H9 (cell line): ENCODE results near the gene UNC13D. TPM values are rescaled to one million over a fixed set of nuclear protein-coding genes. Genes with fewer than 3 reads are reported as not detected.

Experiments used
- DNase-seq: peaks from one replicate; pipeline ENCODE4 v3.0.0-alpha.2; 2017
- H2AFZ ChIP-seq: one replicate; pipeline ENCODE4 v1.6.1; 2013; ENCODE audit warnings: mild to moderate bottlenecking, low read length, control low read depth, moderate library complexity
- H2AK5ac ChIP-seq: 2 replicates; pipeline ENCODE4 v1.6.1; 2013; ENCODE audit warnings: low read length, control low read depth, mixed read lengths; ENCODE audit not compliant: insufficient read length
- H2BK120ac ChIP-seq: one replicate; pipeline ENCODE4 v1.6.1; 2013; ENCODE audit warnings: low read depth, mild to moderate bottlenecking, low read length, control low read depth, inconsistent platforms; ENCODE audit not compliant: poor library complexity, severe bottlenecking
- H2BK12ac ChIP-seq: 2 replicates; pipeline ENCODE4 v1.6.1; 2013; ENCODE audit warnings: low read length, control low read depth, mixed read lengths, low read depth; ENCODE audit not compliant: insufficient read length
- H2BK15ac ChIP-seq: 2 replicates; pipeline ENCODE4 v1.6.1; 2013; ENCODE audit warnings: low read depth, low read length, control low read depth
- H2BK20ac ChIP-seq: one replicate; pipeline ENCODE4 v1.6.1; 2013; ENCODE audit warnings: low read depth, mild to moderate bottlenecking, low read length, control low read depth, inconsistent platforms; ENCODE audit not compliant: poor library complexity, severe bottlenecking
- H2BK5ac ChIP-seq: 2 replicates; pipeline ENCODE4 v1.6.1; 2013; ENCODE audit warnings: low read length, control low read depth, mixed read lengths; ENCODE audit not compliant: insufficient read length
- H3K14ac ChIP-seq: 2 replicates; pipeline ENCODE4 v1.6.1; 2013; ENCODE audit warnings: low read length, control low read depth; ENCODE audit not compliant: insufficient read depth
- H3K18ac ChIP-seq: 2 replicates; pipeline ENCODE4 v1.6.1; 2013; ENCODE audit warnings: low read depth, mild to moderate bottlenecking, mixed read lengths, low read length, control low read depth; ENCODE audit not compliant: insufficient read length
- H3K23ac ChIP-seq: 2 replicates; pipeline ENCODE4 v1.6.1; 2013; ENCODE audit warnings: low read length, control low read depth, mixed read lengths, low read depth; ENCODE audit not compliant: insufficient read length
- H3K23me2 ChIP-seq: 2 replicates; pipeline ENCODE4 v1.6.1; 2013; ENCODE audit warnings: low read depth, mild to moderate bottlenecking, mixed read lengths, low read length, control low read depth; ENCODE audit not compliant: insufficient read length, poor library complexity, severe bottlenecking
- H3K27ac ChIP-seq: 2 replicates; pipeline ENCODE4 v1.5.1; 2013; ENCODE audit warnings: low read length, control low read depth, mixed read lengths, low read depth; ENCODE audit not compliant: insufficient read length
- H3K27me3 ChIP-seq: 2 replicates; pipeline ENCODE4 v1.6.1; 2013; ENCODE audit warnings: low read length, control low read depth, inconsistent platforms; ENCODE audit not compliant: insufficient read depth
- H3K4ac ChIP-seq: 2 replicates; pipeline ENCODE4 v1.6.1; 2013; ENCODE audit warnings: low read depth, mild to moderate bottlenecking, control low read depth, inconsistent platforms, low read length, moderate library complexity
- H3K4me1 ChIP-seq: 2 replicates; pipeline ENCODE4 v1.6.1; 2013; ENCODE audit warnings: low read length, control low read depth, inconsistent platforms; ENCODE audit not compliant: insufficient read depth
- H3K4me2 ChIP-seq: 2 replicates; pipeline ENCODE4 v1.6.1; 2013; ENCODE audit warnings: low read length, control low read depth, mixed read lengths; ENCODE audit not compliant: insufficient read length, insufficient read depth
- H3K56ac ChIP-seq: 2 replicates; pipeline ENCODE4 v1.6.1; 2013; ENCODE audit warnings: low read depth, mild to moderate bottlenecking, mixed read lengths, low read length, control low read depth; ENCODE audit not compliant: insufficient read length
- H3K79me1 ChIP-seq: 2 replicates; pipeline ENCODE4 v1.6.1; 2013; ENCODE audit warnings: low read depth, mild to moderate bottlenecking, moderate library complexity, low read length, control low read depth, inconsistent platforms; ENCODE audit not compliant: insufficient read depth, poor library complexity, severe bottlenecking
- H3K79me2 ChIP-seq: 2 replicates; pipeline ENCODE4 v1.6.1; 2013; ENCODE audit warnings: low read length, control low read depth, inconsistent platforms; ENCODE audit not compliant: insufficient read depth
- H3K9ac ChIP-seq: 2 replicates; pipeline ENCODE4 v1.6.1; 2013; ENCODE audit warnings: low read length, control low read depth, mixed read lengths; ENCODE audit not compliant: insufficient read length; ENCODE audit errors: extremely low read depth
- H3K9me3 ChIP-seq: one replicate; pipeline ENCODE4 v1.6.1; 2013; ENCODE audit warnings: low read depth, low read length, inconsistent platforms; ENCODE audit not compliant: control insufficient read depth
- H3T11ph ChIP-seq: one replicate; pipeline ENCODE4 v1.6.1; 2013; ENCODE audit warnings: mild to moderate bottlenecking, low read length, control low read depth, inconsistent platforms
- H4K20me1 ChIP-seq: one replicate; pipeline ENCODE4 v1.6.1; 2013; ENCODE audit not compliant: control insufficient read depth, insufficient read length, insufficient read depth
- H4K5ac ChIP-seq: 2 replicates; pipeline ENCODE4 v1.6.1; 2013; ENCODE audit warnings: low read depth, mild to moderate bottlenecking, mixed read lengths, low read length, control low read depth; ENCODE audit not compliant: insufficient read length
- H4K8ac ChIP-seq: replicated peaks from 2 replicates; pipeline ENCODE4 v1.6.1; 2013; ENCODE audit warnings: low read length, control low read depth, mixed read lengths, low read depth; ENCODE audit not compliant: insufficient read length
- H4K91ac ChIP-seq: 2 replicates; pipeline ENCODE4 v1.6.1; 2013; ENCODE audit warnings: low read depth, mild to moderate bottlenecking, moderate library complexity, mixed read lengths, low read length, control low read depth; ENCODE audit not compliant: insufficient read length
- H3K27ac Mint-ChIP-seq, 3 experiments: 2 replicates in 2 of 3; 3 replicates in 1 of 3; pipeline ENCODE4 v1.8.0; 2020 to 2021; ENCODE audit warnings: mixed read lengths in 3 of 3, mild to moderate bottlenecking in 1 of 3, moderate library complexity in 1 of 3
- H3K27me3 Mint-ChIP-seq: 2 replicates; pipeline ENCODE4 v1.8.0; 2021; ENCODE audit warnings: low read depth, mild to moderate bottlenecking, moderate library complexity, mixed read lengths
- H3K36me3 Mint-ChIP-seq, 3 experiments: 2 replicates in 2 of 3; 3 replicates in 1 of 3; pipeline ENCODE4 v1.8.0; 2020 to 2021; ENCODE audit warnings: low read depth in 3 of 3, mixed read lengths in 3 of 3; ENCODE audit not compliant: insufficient read depth in 1 of 3
- H3K4me1 Mint-ChIP-seq, 2 experiments: 2 replicates each; pipeline ENCODE4 v1.8.0; 2020; ENCODE audit warnings: mixed read lengths in 2 of 2
- H3K4me3 Mint-ChIP-seq, 2 experiments: 2 replicates in 1 of 2; 3 replicates in 1 of 2; pipeline ENCODE4 v1.8.0; 2020 to 2021; ENCODE audit warnings: mild to moderate bottlenecking in 2 of 2, mixed read lengths in 2 of 2, moderate library complexity in 1 of 2
- H3K9me3 Mint-ChIP-seq, 2 experiments: 2 replicates in 1 of 2; 3 replicates in 1 of 2; pipeline ENCODE4 v1.8.0; 2020; ENCODE audit warnings: mild to moderate bottlenecking in 2 of 2, mixed read lengths in 2 of 2, moderate library complexity in 1 of 2
- WGBS: extraction: QIAGEN DNeasy Blood & Tissue Kit; methylation state at CpG from one replicate; pipeline ENCODE4 v1.1.7; 2013; ENCODE audit warnings: missing lambda C conversion rate, low lambda C conversion rate, mixed read lengths; ENCODE audit not compliant: insufficient read length; ENCODE audit errors: extremely low coverage; 5-methylcytosine and 5-hydroxymethylcytosine counted together
- total RNA-seq: library from RNA; stranded (reverse); gene quantifications from 2 replicates; pipeline ENCODE4 v1.2.1, GENCODE V29; 2021
- TF ChIP-seq, protein P1 (sequence below): fragments of 200-600 bp; sonication (generic); conservative IDR thresholded peaks from 3 replicates; pipeline ENCODE4 v1.8.0; 2021; ENCODE audit warnings: antibody characterized with exemption, mild to moderate bottlenecking

The UNC13D gene
- total RNA-seq, 1 experiment from 2014 or later, result 6.3 TPM

DNA sequence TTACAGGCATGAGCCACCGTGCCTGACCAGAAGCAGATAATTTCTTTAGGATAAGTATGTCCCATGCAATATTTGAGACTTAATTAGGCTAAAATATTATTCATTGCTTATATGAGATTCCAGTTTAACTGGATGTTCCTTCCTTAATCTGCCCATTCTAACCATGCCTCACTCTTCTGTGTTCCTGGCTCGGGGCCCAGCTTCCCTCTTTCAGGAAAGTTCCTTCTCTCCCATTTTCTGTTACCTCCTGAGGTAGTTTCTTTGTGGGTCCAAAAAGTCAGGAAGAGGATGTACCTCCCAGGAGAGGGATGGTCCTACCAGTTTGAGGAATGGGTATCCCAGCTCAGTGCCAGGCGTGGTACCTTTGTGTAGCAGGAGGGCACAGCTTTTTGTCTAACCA is 36.3 kb downstream of the UNC13D start:
- Histone ChIP-seq H3K27me3 (no peaks in the 10 kb centered on the region), H3K23me2 (no peaks in the 10 kb centered on the region), H3T11ph (no peak overlapping the region), H3K4ac (no peak overlapping the region), H2BK15ac (no peak overlapping the region), H3K4me1 (no peaks in the 10 kb centered on the region), H3K14ac (no peak overlapping the region), H3K23ac (no peak overlapping the region), H2BK20ac (no peak overlapping the region), H3K9ac (no peak overlapping the region), H2BK12ac (no peak overlapping the region), H2AK5ac (no peak overlapping the region), H2BK120ac (no peak overlapping the region), H3K18ac (no peak overlapping the region), H3K4me2 (no peak overlapping the region), H4K8ac (no peak overlapping the region), H3K56ac (no peak overlapping the region), H3K9me3 (no peaks in the 10 kb centered on the region), H2AFZ (no peak overlapping the region), H4K91ac (no peak overlapping the region), H4K5ac (no peak overlapping the region), H3K79me2 (peaks cover 3% of the 10 kb centered on the region; the same call in 1 of the 2 replicates), H2BK5ac (no peak overlapping the region), H3K79me1 (no peaks in the 10 kb centered on the region), H4K20me1 (no peaks in the 10 kb centered on the region), H3K27ac (no peak overlapping the region)
- DNase-seq, result no peak
- H3K9me3 Mint-ChIP-seq, result no peaks in the 10 kb centered on the region
- TF ChIP-seq, protein P1, sequence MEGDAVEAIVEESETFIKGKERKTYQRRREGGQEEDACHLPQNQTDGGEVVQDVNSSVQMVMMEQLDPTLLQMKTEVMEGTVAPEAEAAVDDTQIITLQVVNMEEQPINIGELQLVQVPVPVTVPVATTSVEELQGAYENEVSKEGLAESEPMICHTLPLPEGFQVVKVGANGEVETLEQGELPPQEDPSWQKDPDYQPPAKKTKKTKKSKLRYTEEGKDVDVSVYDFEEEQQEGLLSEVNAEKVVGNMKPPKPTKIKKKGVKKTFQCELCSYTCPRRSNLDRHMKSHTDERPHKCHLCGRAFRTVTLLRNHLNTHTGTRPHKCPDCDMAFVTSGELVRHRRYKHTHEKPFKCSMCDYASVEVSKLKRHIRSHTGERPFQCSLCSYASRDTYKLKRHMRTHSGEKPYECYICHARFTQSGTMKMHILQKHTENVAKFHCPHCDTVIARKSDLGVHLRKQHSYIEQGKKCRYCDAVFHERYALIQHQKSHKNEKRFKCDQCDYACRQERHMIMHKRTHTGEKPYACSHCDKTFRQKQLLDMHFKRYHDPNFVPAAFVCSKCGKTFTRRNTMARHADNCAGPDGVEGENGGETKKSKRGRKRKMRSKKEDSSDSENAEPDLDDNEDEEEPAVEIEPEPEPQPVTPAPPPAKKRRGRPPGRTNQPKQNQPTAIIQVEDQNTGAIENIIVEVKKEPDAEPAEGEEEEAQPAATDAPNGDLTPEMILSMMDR, result no peak
- no peak overlapping the region for H3K4me3 Mint-ChIP-seq
- peak overlapping the region in 1 of 3 experiments; percentile 46; a peak in 2 of 7 replicates for H3K27ac Mint-ChIP-seq
- no peaks in the 10 kb centered on the region for H3K4me1 Mint-ChIP-seq
- WGBS, result no CpG with 5 or more reads among the region's 3 CpGs
- peaks cover 4 to 27% (median 21%) of the 10 kb centered on the region in 3 experiments; a peak in 6 of 7 replicates for H3K36me3 Mint-ChIP-seq
- H3K27me3 Mint-ChIP-seq, result no peaks in the 10 kb centered on the region
